ENCODE data around the gene PLEKHG4. TPM values are rescaled to one million over a fixed set of nuclear protein-coding genes. Genes with fewer than 3 reads are reported as not detected.

PLEKHG4 gene
- total RNA-seq, 1 experiment from 2014 or later = 5.9 TPM

DNA sequence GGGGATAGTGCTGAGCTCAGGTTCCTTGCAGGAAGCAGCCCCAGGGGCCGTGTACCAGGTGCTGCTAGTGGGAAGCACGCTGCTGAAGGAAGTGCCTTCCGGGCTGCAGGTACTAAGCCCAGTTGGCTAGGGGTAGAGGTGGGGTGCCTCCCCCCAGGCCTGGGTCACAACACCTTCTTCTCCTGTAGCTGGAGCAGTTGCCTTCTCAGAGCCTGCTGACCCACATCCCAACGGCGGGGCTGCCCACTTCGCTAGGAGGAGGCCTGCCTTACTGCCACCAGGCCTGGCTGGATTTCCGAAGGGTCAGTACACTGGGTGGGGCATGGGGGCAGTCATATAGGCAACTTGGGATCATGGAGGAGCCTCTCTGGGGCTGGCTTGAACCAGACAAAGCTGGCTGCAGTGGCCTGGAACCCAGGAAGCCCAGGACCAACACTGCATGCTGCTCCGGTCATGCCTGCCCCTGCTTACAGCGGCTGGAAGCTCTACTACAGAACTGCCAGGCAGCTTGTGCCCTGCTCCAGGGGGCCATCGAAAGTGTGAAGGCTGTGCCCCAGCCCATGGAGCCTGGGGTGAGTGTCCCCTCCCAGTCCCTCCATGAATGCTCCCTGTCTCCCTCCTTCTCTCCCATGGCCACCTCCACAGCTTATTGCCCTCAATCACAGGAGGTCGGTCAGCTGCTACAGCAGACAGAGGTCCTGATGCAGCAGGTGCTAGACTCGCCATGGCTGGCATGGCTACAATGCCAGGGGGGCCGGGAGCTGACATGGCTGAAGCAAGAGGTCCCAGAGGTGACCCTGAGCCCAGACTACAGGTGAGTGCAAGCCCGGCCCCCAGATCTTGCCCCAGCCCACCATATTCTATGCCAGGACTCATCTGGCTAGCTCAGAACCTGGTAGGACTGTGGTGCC lies 2.5 kb downstream of the PLEKHG4 start (continued):
- TF ChIP-seq, protein P1, sequence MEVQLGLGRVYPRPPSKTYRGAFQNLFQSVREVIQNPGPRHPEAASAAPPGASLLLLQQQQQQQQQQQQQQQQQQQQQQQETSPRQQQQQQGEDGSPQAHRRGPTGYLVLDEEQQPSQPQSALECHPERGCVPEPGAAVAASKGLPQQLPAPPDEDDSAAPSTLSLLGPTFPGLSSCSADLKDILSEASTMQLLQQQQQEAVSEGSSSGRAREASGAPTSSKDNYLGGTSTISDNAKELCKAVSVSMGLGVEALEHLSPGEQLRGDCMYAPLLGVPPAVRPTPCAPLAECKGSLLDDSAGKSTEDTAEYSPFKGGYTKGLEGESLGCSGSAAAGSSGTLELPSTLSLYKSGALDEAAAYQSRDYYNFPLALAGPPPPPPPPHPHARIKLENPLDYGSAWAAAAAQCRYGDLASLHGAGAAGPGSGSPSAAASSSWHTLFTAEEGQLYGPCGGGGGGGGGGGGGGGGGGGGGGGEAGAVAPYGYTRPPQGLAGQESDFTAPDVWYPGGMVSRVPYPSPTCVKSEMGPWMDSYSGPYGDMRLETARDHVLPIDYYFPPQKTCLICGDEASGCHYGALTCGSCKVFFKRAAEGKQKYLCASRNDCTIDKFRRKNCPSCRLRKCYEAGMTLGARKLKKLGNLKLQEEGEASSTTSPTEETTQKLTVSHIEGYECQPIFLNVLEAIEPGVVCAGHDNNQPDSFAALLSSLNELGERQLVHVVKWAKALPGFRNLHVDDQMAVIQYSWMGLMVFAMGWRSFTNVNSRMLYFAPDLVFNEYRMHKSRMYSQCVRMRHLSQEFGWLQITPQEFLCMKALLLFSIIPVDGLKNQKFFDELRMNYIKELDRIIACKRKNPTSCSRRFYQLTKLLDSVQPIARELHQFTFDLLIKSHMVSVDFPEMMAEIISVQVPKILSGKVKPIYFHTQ (CRISPR knock-in tag; IDR thresholded peaks at IDR 0.05) = no peak
- TF ChIP-seq, protein P2, sequence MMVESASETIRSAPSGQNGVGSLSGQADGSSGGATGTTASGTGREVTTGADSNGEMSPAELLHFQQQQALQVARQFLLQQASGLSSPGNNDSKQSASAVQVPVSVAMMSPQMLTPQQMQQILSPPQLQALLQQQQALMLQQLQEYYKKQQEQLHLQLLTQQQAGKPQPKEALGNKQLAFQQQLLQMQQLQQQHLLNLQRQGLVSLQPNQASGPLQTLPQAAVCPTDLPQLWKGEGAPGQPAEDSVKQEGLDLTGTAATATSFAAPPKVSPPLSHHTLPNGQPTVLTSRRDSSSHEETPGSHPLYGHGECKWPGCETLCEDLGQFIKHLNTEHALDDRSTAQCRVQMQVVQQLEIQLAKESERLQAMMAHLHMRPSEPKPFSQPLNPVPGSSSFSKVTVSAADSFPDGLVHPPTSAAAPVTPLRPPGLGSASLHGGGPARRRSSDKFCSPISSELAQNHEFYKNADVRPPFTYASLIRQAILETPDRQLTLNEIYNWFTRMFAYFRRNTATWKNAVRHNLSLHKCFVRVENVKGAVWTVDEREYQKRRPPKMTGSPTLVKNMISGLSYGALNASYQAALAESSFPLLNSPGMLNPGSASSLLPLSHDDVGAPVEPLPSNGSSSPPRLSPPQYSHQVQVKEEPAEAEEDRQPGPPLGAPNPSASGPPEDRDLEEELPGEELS (CRISPR knock-in tag; IDR thresholded peaks at IDR 0.05) = no peak
- TF ChIP-seq MYBL2 (CRISPR knock-in tag; IDR thresholded peaks at IDR 0.05) (no peak), ZNF263 (CRISPR knock-in tag; IDR thresholded peaks at IDR 0.05; ENCODE audit: low read depth) (no peak), IRF2 (CRISPR knock-in tag; IDR thresholded peaks at IDR 0.05; ENCODE audit: borderline replicate concordance, low read depth) (no peak), SMAD3 (CRISPR knock-in tag; IDR thresholded peaks at IDR 0.05; ENCODE audit: borderline replicate concordance) (no peak)
- TF ChIP-seq, protein P3, sequence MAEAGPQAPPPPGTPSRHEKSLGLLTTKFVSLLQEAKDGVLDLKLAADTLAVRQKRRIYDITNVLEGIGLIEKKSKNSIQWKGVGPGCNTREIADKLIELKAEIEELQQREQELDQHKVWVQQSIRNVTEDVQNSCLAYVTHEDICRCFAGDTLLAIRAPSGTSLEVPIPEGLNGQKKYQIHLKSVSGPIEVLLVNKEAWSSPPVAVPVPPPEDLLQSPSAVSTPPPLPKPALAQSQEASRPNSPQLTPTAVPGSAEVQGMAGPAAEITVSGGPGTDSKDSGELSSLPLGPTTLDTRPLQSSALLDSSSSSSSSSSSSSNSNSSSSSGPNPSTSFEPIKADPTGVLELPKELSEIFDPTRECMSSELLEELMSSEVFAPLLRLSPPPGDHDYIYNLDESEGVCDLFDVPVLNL (CRISPR knock-in tag; IDR thresholded peaks at IDR 0.05; ENCODE audit: borderline replicate concordance, low read depth) = no peak

DNA sequence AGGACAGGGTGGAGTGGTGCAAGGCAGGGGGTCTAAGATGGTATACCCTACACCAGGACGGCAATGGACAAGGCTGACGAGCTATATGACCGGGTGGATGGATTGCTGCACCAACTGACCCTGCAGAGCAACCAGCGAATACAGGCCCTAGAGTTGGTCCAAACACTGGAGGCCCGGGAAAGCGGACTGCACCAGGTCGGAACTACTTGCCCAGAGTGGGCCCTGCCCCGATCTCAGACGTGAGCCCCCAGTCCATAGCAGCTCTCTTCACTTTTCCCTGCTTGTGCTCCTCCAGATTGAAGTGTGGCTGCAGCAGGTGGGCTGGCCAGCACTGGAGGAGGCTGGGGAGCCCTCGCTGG lies 3.1 kb downstream of the PLEKHG4 start:
- Mint-ChIP-seq H3K36me3 (no peaks in the 10 kb centered on the region), H3K27ac (no peak overlapping the region), H3K27me3 (ENCODE audit: low read depth) (peaks cover 23% of the 10 kb centered on the region), H3K4me3 (no peak overlapping the region), H3K4me1 (peaks cover 2% of the 10 kb centered on the region; the same call in 1 of the 2 replicates), H3K9me3 (no peaks in the 10 kb centered on the region)
- ChIA-PET CTCF (interaction anchor here (1.1 to 3.4 kb wide), 7 partner anchors 18 to 452 kb away, joined by 3 to 27 read pairs (median 9); partner anchors contain the start of genes KCTD19, LRRC36 and NAE1), POLR2A (no interaction called here)
- ATAC-seq = no peak
- no peak for TF ChIP-seq NR3C1 (CRISPR knock-in tag; conservative IDR thresholded peaks at IDR 0.05; ENCODE audit: low read depth)
- TF ChIP-seq NFYB (CRISPR knock-in tag; conservative IDR thresholded peaks at IDR 0.05; ENCODE audit: low read depth) = no peak
- TF ChIP-seq, protein P4, sequence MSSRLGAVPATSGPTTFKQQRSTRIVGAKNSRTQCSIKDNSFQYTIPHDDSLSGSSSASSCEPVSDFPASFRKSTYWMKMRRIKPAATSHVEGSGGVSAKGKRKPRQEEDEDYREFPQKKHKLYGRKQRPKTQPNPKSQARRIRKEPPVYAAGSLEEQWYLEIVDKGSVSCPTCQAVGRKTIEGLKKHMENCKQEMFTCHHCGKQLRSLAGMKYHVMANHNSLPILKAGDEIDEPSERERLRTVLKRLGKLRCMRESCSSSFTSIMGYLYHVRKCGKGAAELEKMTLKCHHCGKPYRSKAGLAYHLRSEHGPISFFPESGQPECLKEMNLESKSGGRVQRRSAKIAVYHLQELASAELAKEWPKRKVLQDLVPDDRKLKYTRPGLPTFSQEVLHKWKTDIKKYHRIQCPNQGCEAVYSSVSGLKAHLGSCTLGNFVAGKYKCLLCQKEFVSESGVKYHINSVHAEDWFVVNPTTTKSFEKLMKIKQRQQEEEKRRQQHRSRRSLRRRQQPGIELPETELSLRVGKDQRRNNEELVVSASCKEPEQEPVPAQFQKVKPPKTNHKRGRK (CRISPR knock-in tag; IDR thresholded peaks at IDR 0.05; ENCODE audit: borderline replicate concordance) = no peak
- TF ChIP-seq, protein P5, sequence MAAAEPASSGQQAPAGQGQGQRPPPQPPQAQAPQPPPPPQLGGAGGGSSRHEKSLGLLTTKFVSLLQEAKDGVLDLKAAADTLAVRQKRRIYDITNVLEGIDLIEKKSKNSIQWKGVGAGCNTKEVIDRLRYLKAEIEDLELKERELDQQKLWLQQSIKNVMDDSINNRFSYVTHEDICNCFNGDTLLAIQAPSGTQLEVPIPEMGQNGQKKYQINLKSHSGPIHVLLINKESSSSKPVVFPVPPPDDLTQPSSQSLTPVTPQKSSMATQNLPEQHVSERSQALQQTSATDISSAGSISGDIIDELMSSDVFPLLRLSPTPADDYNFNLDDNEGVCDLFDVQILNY (CRISPR knock-in tag; IDR thresholded peaks at IDR 0.05) = no peak
- TF ChIP-seq, protein P6, sequence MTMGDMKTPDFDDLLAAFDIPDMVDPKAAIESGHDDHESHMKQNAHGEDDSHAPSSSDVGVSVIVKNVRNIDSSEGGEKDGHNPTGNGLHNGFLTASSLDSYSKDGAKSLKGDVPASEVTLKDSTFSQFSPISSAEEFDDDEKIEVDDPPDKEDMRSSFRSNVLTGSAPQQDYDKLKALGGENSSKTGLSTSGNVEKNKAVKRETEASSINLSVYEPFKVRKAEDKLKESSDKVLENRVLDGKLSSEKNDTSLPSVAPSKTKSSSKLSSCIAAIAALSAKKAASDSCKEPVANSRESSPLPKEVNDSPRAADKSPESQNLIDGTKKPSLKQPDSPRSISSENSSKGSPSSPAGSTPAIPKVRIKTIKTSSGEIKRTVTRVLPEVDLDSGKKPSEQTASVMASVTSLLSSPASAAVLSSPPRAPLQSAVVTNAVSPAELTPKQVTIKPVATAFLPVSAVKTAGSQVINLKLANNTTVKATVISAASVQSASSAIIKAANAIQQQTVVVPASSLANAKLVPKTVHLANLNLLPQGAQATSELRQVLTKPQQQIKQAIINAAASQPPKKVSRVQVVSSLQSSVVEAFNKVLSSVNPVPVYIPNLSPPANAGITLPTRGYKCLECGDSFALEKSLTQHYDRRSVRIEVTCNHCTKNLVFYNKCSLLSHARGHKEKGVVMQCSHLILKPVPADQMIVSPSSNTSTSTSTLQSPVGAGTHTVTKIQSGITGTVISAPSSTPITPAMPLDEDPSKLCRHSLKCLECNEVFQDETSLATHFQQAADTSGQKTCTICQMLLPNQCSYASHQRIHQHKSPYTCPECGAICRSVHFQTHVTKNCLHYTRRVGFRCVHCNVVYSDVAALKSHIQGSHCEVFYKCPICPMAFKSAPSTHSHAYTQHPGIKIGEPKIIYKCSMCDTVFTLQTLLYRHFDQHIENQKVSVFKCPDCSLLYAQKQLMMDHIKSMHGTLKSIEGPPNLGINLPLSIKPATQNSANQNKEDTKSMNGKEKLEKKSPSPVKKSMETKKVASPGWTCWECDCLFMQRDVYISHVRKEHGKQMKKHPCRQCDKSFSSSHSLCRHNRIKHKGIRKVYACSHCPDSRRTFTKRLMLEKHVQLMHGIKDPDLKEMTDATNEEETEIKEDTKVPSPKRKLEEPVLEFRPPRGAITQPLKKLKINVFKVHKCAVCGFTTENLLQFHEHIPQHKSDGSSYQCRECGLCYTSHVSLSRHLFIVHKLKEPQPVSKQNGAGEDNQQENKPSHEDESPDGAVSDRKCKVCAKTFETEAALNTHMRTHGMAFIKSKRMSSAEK (CRISPR knock-in tag; IDR thresholded peaks at IDR 0.05; ENCODE audit: borderline replicate concordance) = no peak
- no peak for TF ChIP-seq TEAD4 (CRISPR knock-in tag; IDR thresholded peaks at IDR 0.05)
- no peak for DNase-seq (ENCODE audit: low spot score)
